B cell (primary cell): ENCODE data around the gene CES3.
"Not testable (repeated sequence)": the region's sequence is repeated elsewhere in the genome, so short reads cannot be mapped to it uniquely, and the experiment has no call there.

Experiments
- CTCF ChIP-seq: fragments of 200-600 bp; IDR thresholded peaks from one replicate; pipeline ENCODE4 v1.8.0; 2022; ENCODE audit warnings: antibody characterized with exemption, mild to moderate bottlenecking
- EZH2 ChIP-seq: IDR thresholded peaks from 2 replicates; pipeline ENCODE4 v1.6.1; 2012; ENCODE audit warnings: borderline replicate concordance, low read depth, mild to moderate bottlenecking, moderate library complexity, low read length; ENCODE audit not compliant: insufficient read depth, poor library complexity, severe bottlenecking

GRCh38 chr16:66955363-66956153 is 5.5 kb upstream of the CES3 start:
- not testable (repeated sequence) for TF ChIP-seq CTCF, EZH2
